Caco-2 (cell line): ENCODE results near the gene SIM1. TPM values are rescaled to one million over a fixed set of nuclear protein-coding genes. Genes with fewer than 3 reads are reported as not detected.

Experiments
- Bru-seq: library from RNA; stranded (reverse); fragments of 400-500 nt; gene quantifications from one replicate; lab custom pipeline; 2021; lab: Mats Ljungman, UMichigan
- BruChase-seq, 2 experiments: library from RNA; stranded (reverse); fragments of 400-500 nt; gene quantifications; one replicate each; lab custom pipeline; 2021; lab: Mats Ljungman, UMichigan
- BruUV-seq: library from RNA; stranded (reverse); fragments of 400-500 nt; replicated peaks from 2 replicates; lab custom pipeline; 2021; lab: Mats Ljungman, UMichigan
- CTCF ChIA-PET: fragments of 300-600 bp; sonication (Branson Sonifier 250); formaldehyde crosslinking; loops from one replicate; lab custom pipeline; 2022; ENCODE audit warnings: antibody characterized with exemption; lab: Charles Lee
- POLR2A ChIA-PET: fragments of 300-600 bp; sonication (Branson Sonifier 250); formaldehyde crosslinking; loops from one replicate; lab custom pipeline; 2022; ENCODE audit warnings: antibody characterized with exemption; lab: Charles Lee
- DNase-seq, 2 experiments: peaks; one replicate each; pipeline versions ENCODE4 v3.0.0 to v3.0.0-alpha.2; 2020 to 2022
- H3K27me3 ChIP-seq: replicated peaks from 2 replicates; pipeline ENCODE4 v1.6.0; 2011; ENCODE audit warnings: low read length; ENCODE audit not compliant: control insufficient read depth, insufficient read depth
- H3K36me3 ChIP-seq: 2 replicates; pipeline ENCODE4 v1.5.1; 2011; ENCODE audit warnings: low read length; ENCODE audit not compliant: control insufficient read depth, insufficient read depth
- H3K4me1 ChIP-seq: fragments of 250-450 bp; sonication (Bioruptor Pico); 2 replicates; pipeline ENCODE4 v1.5.1; 2020; ENCODE audit warnings: mild to moderate bottlenecking
- H3K4me3 ChIP-seq: 2 replicates; pipeline ENCODE4 v1.5.1; 2011; ENCODE audit warnings: low read depth, mild to moderate bottlenecking, control low read depth, low read length
- H3K9me3 ChIP-seq: fragments of 250-450 bp; sonication (Bioruptor Pico); 2 replicates; pipeline ENCODE4 v1.5.1; 2020; ENCODE audit warnings: mild to moderate bottlenecking, moderate library complexity
- H3K27ac Mint-ChIP-seq: one replicate; pipeline ENCODE4 v1.8.0; 2022; ENCODE audit warnings: mixed read lengths; ENCODE audit not compliant: unreplicated experiment
- H3K27me3 Mint-ChIP-seq: one replicate; pipeline ENCODE4 v1.8.0; 2022; ENCODE audit warnings: mixed read lengths; ENCODE audit not compliant: insufficient read depth, unreplicated experiment
- H3K36me3 Mint-ChIP-seq: one replicate; pipeline ENCODE4 v1.8.0; 2022; ENCODE audit warnings: mild to moderate bottlenecking, mixed read lengths; ENCODE audit not compliant: insufficient read depth, unreplicated experiment
- H3K4me1 Mint-ChIP-seq: one replicate; pipeline ENCODE4 v1.8.0; 2022; ENCODE audit warnings: low read depth, mixed read lengths; ENCODE audit not compliant: unreplicated experiment
- H3K4me3 Mint-ChIP-seq: one replicate; pipeline ENCODE4 v1.8.0; 2022; ENCODE audit warnings: mild to moderate bottlenecking, moderate library complexity, mixed read lengths; ENCODE audit not compliant: unreplicated experiment
- H3K9me3 Mint-ChIP-seq: one replicate; pipeline ENCODE4 v1.8.0; 2022; ENCODE audit warnings: mixed read lengths; ENCODE audit not compliant: unreplicated experiment
- intact Hi-C: fragments of 100-400 bp; cut with micrococcal nuclease; formaldehyde crosslinking; loops from one replicate; pipeline ENCODE4 v1.10.0; 2022; ENCODE audit not compliant: unreplicated experiment
- long read RNA-seq: library from polyadenylated mRNA; stranded (forward); transcript quantifications from one replicate; pipeline ENCODE4 v2.0.0, GENCODE V29; 2022
- total RNA-seq: library from RNA; stranded (reverse); gene quantifications from 2 replicates; pipeline ENCODE4 v1.2.3, GENCODE V29; 2022
- TF ChIP-seq, protein P1 (sequence below), 2 experiments: fragments of 200-600 bp in 1 of 2; IDR thresholded peaks; 1 replicate in 1 of 2; 2 replicates in 1 of 2; pipeline versions ENCODE4 v1.5.1 to v1.8.0; 2011 to 2022; ENCODE audit warnings: antibody characterized with exemption in 1 of 2, control low read depth in 1 of 2, inconsistent platforms in 1 of 2, low read depth in 1 of 2, low read length in 1 of 2, mild to moderate bottlenecking in 1 of 2, moderate library complexity in 1 of 2; ENCODE audit not compliant: insufficient read depth in 1 of 2, severe bottlenecking in 1 of 2, unreplicated experiment in 1 of 2

SIM1 gene, protein sequence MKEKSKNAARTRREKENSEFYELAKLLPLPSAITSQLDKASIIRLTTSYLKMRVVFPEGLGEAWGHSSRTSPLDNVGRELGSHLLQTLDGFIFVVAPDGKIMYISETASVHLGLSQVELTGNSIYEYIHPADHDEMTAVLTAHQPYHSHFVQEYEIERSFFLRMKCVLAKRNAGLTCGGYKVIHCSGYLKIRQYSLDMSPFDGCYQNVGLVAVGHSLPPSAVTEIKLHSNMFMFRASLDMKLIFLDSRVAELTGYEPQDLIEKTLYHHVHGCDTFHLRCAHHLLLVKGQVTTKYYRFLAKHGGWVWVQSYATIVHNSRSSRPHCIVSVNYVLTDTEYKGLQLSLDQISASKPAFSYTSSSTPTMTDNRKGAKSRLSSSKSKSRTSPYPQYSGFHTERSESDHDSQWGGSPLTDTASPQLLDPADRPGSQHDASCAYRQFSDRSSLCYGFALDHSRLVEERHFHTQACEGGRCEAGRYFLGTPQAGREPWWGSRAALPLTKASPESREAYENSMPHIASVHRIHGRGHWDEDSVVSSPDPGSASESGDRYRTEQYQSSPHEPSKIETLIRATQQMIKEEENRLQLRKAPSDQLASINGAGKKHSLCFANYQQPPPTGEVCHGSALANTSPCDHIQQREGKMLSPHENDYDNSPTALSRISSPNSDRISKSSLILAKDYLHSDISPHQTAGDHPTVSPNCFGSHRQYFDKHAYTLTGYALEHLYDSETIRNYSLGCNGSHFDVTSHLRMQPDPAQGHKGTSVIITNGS
- total RNA-seq (not detected in 2 replicates), Bru-seq, nascent RNA (percentile 4 among the genes with signal in this experiment), BruChase-seq, experiment 1, labeled RNA remaining after a 2-hour chase (percentile 8 among the genes with signal in this experiment), BruChase-seq, experiment 2, labeled RNA remaining after a 6-hour chase (percentile 1 among the genes with signal in this experiment)
- long read RNA-seq: 0 reads

DNA sequence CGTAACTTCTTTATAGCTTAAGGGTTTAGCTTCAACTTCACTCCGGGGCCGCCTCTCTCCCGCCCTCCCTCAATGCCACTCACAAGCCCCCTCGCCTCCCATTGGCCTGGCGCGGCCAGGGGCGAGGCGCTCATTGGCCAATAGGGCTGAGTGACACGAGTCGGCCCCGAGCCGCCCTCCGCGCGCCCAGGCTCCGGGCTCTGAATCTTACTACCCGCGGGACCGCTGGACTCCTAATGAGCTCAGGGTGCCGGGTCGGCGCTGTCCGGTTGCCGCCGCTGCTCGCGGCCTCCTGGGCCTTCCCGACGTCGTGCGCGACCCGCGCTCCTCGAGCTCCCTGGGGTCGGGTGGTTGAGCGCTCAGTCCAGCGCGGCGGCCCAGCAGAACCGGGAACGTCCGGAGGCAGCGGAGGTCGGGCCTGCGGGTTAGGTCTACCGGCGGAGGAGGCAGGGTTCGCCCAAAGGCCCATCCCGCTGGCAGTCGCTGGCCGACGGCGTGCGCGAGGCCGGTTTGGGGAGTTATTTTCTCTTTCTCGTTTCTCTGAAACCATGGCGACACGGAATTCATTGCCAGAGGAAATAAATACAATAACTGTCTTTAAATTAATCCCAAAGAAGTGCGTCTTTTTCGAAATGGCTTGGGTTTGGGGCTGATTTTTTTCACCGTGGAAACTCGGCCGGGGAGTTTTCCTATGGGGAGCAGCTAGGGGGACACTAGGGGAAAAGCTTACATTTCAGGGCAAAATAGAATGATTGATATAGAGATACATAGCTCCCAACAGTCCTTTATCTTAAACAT lies at the start of gene SIM1:
Gene SIM1, minus strand, starts transcription at position 19 of the 798 bp plus-strand sequence. CDS start 1,453 bp downstream, outside the sequence.
- H3K9me3 ChIP-seq: no peaks in the 10 kb centered on the region
- no TSS peak for BruUV-seq
- CTCF ChIA-PET: no interaction called here
- no peaks in the 10 kb centered on the region for H3K36me3 ChIP-seq
- Mint-ChIP-seq H3K9me3 (no peaks in the 10 kb centered on the region), H3K27ac (no peak within 1 kb of the TSS), H3K4me1 (no peaks in the 10 kb centered on the region), H3K27me3 (no peaks in the 10 kb centered on the region), H3K36me3 (no peaks in the 10 kb centered on the region), H3K4me3 (no peak within 1 kb of the TSS)
- intact Hi-C loops: no loop called here
- H3K27me3 ChIP-seq: no peaks in the 10 kb centered on the region
- POLR2A ChIA-PET: no interaction called here
- no peak for DNase-seq
- no peaks in the 10 kb centered on the region for H3K4me1 ChIP-seq
- no peak within 1 kb of the TSS for H3K4me3 ChIP-seq
- TF ChIP-seq, protein P1, sequence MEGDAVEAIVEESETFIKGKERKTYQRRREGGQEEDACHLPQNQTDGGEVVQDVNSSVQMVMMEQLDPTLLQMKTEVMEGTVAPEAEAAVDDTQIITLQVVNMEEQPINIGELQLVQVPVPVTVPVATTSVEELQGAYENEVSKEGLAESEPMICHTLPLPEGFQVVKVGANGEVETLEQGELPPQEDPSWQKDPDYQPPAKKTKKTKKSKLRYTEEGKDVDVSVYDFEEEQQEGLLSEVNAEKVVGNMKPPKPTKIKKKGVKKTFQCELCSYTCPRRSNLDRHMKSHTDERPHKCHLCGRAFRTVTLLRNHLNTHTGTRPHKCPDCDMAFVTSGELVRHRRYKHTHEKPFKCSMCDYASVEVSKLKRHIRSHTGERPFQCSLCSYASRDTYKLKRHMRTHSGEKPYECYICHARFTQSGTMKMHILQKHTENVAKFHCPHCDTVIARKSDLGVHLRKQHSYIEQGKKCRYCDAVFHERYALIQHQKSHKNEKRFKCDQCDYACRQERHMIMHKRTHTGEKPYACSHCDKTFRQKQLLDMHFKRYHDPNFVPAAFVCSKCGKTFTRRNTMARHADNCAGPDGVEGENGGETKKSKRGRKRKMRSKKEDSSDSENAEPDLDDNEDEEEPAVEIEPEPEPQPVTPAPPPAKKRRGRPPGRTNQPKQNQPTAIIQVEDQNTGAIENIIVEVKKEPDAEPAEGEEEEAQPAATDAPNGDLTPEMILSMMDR (IDR thresholded peaks at IDR 0.05; ENCODE audit: insufficient read depth in 1 of 2, low read depth in 1 of 2, low read length in 1 of 2, severe bottlenecking in 1 of 2, unreplicated experiment in 1 of 2): no peak

DNA sequence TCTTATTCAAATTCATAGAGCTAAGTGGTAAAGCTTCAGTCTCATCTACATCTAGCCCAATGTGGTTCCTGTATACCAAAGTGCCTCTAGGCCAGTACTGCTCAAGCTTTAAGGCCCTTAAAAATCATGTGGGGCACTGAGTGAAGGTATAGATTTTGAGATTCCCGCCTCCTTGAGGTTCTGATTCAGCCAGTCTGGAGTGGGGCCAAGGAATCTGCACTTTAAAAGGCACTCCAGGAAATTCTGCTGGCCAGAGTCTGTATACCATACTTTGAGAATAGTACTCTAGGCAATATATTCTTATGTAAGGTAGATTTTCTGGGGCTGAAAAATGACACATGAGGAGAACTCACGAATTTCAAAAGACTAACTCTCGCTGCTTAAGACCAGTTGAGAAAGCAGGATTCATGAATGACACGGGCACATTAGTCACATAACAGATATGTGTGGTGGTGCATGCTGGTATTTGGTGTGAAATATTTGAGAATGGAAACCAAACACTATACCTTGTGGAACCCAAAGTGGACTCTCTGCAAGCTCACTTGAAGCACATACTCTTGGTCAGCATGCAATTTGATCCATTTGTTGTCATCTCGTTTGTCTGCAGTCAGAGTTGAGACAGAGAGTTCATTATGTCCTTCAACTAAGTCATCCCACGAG lies 47.6 kb upstream of the SIM1 start:
- Mint-ChIP-seq H3K27me3 (no peaks in the 10 kb centered on the region), H3K36me3 (peaks cover 11% of the 10 kb centered on the region), H3K9me3 (no peaks in the 10 kb centered on the region), H3K4me1 (no peaks in the 10 kb centered on the region), H3K27ac (no peak overlapping the region), H3K4me3 (no peak overlapping the region)
- ChIA-PET CTCF (no interaction called here), POLR2A (no interaction called here)
- H3K4me3 ChIP-seq: no peak overlapping the region
- H3K9me3 ChIP-seq: no peaks in the 10 kb centered on the region
- H3K27me3 ChIP-seq: no peaks in the 10 kb centered on the region
- TF ChIP-seq, protein P1 (IDR thresholded peaks at IDR 0.05; ENCODE audit: insufficient read depth in 1 of 2, low read depth in 1 of 2, low read length in 1 of 2, severe bottlenecking in 1 of 2, unreplicated experiment in 1 of 2): no peak
- BruUV-seq: no TSS peak
- no peak for DNase-seq
- H3K36me3 ChIP-seq: no peaks in the 10 kb centered on the region; the same call in 1 of the 2 replicates
- no peaks in the 10 kb centered on the region for H3K4me1 ChIP-seq
- intact Hi-C loops: no loop called here
